GM21381 (cell line): ENCODE results near the gene NR2F2.

Experiments used
- ATAC-seq: cut with Tn5 transposase; IDR thresholded peaks from one replicate; pipeline ENCODE4 v1.9.1; 2021; ENCODE audit warnings: mild to moderate bottlenecking, moderate library complexity; ENCODE audit not compliant: unreplicated experiment

NR2F2 gene

DNA sequence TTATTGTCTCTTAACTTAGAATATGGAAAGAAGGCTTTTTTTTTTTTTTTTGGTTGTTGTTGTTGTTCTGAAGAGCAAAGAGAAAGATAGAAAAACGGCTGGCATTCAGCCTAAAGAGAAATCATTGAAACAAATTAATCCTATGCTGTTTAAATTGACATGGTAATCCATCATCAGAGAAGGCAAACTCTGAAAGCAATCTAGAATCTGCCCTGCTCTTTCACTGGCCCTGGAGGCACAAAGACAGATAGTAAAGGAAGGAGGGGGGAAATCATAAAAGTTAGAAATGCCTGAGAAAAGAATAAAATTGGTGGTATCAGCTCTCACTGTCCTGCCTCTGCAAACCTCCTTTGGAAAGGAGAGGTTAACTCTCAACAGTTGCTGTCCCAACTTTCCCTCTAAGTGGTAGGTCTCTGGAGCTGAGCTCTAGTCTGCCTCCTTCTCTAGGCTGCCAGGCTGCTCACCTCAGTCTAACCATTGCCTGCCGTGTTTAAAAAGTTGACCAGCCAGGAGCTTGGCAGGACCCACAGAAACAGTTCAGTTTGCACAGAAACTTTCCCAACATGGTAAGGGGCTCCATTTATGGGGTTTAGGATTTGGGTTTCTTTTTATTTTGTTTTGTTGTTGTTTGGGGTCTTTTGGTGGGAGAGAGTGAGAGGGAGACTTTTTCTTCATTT, 13.4 kb upstream of the NR2F2 start:
- no peak for ATAC-seq

DNA sequence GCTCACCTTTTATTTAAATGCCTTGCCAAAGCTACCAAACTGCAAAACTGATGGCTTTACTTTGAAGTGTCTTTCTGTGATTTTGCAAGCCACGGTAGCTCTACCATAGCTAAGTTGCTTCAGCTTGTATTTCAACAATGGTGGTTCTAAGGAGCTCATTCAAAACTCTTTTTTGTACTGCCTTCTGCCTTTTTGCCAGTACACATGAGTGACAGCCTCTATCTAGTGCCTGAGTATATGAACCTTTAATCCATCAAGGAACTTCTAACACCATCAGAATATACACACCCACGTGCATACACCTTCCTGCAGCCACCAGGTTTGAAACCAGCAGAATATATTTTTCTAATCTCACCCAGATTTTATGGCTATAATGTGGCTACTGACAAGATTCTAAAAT, 10.4 kb upstream of the NR2F2 start:
- ATAC-seq: no peak

DNA sequence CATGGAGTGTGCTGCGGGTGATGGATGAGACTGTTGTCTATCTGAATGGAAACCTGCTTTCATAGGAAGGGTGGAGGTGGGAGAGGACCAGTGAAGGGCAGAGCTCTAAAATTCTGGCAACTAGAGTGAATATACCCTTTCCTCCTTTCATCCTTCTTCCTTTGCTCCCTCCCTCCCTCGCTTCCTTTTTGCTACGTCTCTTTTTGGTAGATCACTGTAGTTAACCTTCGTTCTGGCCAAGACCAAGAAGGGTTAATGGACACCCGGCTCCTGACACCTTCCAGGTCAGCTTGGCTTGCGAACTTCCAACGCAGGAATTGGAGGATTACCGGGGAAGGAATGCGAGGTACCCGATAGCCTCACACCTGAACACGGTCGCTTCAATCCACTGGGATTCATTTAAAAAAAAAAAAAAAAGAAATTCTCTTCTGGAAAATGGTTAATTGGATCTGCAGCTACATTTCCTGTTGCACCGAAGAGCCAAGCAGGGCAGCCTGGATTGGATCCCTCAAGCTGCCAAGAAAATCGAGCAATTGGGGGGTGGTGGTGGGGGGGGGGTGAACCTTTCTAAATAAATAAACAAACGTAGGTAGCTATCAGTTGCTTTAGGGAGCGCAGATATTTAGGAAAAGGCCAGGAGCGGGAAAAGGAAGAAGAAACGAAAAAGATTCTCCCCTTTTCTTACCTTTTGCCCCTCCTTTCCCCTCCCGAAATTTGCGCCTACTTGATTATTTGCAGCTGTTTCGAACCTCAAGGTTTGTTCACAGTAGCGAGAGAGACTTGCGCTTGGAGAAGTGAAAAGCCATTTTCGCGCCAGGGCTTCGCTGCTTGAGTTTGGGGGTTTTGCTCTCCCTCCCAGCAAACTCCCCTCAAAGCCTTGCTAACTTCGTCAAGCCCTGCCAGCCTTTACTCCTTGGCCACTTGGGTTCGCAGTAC, 9.5 kb upstream of the NR2F2 start:
- ATAC-seq: no peak

DNA sequence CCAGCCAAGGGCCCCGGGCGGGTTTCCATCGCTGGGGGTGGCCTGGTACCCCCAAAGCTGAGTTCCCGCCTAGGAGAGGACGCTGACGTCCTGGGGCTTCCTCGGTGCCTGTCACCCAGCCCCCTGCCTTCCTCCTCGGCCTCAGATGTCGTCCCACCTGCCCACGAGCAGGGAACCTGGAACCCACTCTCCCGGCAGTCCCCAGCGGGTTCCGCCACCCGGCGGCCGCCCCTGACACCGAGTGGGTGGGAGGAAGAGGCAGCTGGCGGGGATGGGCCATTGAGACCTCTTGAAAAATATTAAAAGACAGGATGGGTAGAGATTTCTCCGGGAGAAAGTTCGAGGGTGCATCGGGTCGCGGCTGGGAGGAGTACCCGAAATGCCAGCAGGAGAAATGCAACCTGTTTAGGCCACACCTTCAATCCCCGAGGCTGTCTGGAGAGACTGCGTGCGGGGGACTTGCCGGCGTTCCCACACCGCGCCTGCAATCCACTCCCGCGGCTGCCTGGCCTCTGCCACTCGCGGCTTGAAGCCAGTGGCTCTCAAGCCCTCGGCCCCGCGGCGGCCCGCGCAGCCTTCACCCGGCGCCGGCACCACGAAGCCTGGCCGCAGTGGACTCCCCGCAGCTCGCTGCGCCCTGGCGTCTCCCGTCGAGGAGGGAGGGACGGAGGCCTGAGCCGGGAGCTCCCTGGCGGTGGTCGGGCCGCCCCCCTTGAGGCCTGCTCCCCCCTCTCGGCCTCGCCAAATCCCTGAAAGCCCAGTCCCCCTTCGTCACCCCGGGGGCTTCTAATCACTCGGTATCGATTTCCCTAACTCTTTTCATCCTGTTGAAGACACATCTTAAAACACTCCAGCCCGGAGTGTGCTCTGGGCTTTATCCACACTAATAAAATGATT, 8.6 kb upstream of the NR2F2 start:
- no peak for ATAC-seq

DNA sequence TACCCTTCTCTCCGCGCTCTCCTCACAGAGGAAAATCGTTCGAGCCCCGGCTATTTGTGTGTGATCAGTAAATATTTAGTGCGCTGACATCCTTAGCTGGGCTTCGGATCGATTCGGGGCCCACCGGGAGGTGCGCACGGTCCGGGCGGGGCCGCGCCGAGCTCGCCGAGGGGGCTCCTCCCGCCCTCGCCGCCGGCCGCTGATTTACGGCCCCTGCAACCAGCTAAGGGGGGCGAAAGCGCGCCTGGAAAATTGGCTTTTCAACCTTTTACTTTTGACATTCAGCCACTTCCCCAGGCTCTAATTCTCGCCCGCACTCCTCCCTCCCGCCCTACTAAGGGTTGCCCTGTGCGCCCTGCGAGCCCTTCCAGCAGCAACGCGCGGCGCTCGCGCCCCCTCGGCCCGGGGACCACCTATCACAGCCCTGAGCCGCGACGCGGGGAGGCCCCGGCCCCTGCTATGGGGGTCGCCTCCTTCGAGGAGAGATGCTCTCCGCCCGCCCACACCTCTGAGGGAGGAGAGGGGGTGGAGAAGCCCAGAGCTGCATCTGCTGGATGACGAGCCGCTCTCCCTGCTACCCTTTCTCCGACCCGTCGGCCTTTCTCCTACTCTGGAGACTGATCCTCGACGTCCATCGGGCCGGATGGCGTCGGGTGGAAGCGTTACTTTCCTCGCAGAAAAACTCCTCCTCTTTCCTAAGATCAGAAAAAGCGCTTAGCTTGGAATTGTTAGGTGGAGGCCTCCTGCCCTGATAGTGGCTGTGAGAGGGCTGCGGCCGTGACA, 7.8 kb upstream of the NR2F2 start:
- ATAC-seq: no peak

DNA sequence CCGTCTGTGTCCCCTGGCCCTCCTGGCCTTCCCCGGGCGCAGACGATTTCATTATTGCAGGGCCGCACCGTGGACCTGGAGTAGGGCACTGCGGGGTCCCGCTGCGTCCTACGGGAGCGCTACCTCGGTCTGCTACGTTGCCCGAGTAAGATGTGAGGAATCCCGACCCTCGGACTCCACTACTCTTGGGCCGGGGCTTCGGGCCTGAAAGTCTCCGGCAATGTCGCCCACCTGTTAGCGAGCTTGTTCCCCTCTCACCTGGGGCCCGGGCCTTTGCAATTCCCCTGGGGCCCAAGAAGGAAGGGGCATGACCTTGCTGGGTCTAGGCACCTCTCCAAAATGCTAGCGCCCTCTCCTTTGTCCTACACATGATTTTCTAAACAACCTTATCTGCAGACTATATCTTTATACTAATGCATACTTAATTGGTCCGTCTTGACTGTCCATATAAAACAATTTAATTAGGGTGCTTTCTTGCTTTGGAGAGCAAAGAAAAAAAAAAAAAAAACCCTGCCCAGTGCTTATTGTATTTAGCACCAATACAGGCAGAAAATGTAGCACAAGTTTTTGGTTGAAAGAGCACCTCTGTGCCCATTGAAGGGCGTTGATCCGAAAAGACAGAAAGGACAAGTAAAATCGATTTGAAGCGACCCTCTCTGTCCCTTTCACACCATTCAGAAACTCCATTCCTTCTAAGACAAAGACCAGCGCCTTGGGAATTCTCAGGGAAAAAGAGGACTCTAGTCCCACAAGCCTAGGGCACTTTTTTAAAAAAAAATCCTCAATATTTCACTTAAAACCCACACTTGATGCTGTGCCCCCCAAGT, 7.0 kb upstream of the NR2F2 start:
- no peak for ATAC-seq

DNA sequence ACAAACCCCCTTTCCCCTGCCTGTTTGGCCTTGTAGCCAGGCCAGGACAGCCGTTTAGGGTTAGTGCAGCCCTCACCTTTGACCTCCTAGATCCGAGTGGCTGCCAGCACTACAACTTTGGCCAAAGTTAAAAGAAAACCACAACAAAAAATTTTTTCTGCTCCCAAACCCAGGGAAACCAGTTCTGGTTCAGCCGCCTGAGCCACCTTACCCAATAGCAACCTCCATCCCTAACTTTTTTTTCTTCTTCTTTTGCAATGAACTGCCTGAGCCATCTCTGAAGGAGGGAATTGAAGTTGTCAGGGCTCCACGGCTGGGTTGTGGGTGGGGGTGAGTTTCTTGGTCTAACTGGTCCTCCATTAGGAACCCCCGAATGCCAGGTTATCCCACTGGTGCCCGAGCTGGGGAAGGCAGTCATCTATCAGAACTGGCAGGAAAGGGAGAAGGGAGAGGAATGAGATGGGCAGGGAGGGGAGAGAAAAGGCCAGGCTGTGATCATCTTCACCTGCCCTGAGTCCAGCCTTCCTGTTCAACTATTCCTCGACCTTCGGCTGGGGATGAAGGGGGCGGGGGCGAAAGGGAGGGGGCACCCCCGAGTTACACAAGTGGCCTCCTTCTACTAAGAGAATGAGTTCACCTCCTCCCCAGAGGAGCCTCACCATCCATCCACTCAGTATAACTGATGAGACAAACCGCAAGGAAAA, 6.2 kb upstream of the NR2F2 start:
- ATAC-seq: no peak

DNA sequence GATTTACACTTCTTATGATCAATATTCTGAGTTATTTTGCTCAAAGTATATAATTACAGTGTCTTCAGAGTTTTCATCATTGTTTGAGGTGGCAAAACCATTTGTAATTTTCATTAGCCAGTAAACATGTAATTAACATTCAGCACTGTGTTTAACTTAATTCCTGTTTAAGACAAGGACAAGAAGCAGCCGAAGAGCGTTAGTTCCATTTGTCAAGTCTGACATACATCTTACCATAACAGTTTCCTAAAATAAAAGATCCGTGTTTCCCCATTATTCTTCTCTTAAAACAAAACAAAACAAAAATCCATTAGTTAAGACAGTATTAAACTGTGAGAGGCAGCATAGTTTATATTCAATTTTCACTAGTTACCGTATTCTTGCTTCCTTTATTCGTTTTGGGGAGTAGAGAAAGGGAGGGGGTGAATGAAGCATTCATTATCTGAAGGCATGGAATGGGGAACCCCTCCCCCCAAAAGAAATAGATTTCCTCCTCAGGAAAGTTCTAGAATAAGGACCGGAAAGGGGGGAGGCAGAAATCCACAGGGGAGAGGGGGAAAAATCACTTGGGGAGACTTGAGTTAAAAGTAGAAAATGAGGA, 5.5 kb upstream of the NR2F2 start:
- no peak for ATAC-seq

DNA sequence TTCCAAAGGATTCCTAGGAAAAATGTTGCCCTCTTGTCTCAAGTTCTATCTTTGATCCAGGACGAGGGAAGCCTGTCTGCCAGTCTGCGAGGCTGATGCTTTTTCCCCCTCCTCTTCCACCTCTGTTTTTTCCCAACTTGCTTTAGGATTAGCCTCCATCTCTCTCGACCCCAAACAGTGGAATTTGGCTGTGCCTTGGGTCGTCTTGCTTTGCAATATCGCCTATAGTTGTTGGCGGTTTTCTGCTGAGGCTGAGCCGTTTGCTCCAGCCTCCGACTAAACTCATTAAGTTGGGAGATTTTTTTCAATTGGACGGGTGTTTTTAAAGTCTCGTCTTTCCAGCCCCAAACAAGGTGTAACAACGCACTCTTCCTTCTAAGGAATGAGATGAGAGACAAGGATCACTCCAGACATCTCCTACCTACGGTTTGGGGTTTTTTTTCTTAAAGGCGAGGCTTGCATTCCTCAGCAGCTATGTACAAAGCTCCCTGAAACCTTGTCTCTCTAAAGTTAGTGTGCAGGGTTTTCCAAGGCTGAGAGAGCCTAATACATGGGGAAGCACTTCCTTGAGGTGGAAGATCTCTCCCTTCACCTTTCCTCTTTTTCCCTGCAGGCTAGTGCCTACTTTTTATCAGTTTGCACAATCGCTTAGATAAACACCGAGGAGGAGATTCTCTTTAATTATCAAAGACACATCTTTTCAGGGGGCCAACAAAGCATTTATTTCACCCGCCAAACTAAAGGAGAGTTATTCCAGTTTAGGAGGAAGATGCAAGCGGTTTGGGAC, 4.8 kb upstream of the NR2F2 start:
- no peak for ATAC-seq

DNA sequence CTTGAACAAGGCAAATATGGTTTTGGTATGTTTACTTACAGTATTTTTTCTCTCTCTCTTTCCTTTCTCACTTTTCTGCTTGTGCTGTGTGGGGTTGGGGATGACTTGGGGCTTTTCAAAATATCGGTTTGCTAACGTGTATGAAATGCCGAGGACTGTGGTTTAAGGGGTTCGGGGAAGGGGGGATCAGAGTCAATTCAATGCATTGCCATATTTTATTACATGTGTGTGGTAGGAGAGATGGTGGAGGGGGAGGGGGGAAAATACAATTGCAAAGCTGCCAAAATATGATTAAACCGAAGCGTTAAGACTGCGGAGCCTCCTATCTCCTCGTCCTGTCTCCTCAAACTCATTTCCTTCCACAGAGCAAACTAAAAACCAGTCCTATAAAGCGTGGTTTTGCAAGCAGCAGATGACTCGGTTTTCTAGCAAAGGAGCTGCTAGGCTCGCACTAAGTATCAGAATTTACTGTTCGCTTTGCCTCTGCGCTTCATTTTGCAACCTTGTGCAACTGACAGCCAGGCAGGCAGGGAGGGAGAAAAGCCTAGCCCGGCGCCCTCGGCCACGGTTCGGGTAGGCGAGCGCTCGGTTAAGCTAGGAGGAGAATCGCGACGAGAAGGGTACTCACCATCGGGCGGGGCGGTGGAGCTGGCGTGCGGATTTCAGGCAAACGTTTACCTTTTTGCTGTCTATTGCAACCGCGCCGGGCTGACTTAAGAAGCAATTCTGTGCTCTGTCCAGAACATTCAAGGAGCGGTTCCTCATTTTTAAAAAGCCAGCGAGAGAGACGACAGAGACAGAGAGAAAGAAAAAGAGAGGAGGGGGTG, 4.0 kb upstream of the NR2F2 start:
- no peak for ATAC-seq

DNA sequence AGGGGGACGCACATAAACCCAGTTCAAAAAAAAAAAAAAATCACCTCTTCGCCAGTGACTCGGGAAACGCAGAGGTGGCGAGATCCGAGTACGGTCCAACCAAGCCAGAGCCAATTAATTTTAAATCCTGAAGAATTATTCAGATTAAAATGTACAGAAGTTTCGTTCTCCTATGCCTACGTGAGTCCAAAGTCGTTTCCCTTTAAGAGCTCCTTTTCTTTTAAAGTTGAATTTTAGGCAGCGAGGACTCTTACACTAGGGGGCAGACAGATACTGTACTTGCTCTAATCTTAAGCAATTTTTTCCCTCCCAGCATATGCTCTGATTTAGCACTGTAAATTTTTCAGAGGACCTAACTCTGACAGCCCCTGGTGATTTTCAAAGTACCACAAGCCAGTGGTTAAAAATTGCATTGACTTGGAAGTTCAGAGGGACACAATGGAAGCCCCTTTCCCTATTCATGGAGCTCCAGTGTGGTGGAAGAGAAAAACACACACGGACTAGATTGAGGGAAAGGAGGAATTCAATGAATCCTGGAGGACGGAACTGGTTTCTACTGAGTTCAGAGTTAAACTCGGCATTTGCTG, 3.3 kb upstream of the NR2F2 start:
- no peak for ATAC-seq

DNA sequence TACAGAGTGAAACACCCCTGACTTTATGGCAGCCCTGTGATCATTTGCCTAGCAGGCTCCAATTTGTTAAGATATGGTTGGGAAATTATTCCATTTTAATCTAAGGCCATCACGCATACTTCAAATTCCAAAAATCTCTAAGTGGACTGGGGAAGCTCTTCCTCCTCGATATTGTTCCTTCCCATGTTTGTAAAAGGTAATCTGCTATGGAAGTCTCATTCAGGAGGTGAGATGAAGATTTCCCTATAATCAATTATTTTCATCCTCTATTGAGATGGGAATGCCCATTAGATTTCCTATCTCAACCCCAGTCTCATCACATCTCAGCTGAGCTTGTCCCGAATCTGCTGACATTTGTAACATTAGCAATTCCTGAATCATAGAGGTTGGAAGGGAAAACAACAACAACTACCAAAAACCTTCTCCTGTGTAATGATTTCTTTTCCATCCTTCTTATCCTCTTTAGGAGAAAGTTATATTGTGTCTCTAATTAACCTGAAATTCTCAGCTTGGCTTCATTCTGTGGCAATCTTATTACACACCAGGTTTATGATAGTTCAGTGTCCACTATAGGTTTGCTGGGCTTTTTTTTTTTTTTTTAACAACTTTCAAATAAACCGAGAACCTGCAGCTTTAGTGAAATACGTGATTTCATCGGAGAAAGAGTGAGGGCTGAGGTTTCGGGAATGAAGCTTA, 2.2 kb upstream of the NR2F2 start:
- ATAC-seq: no peak

DNA sequence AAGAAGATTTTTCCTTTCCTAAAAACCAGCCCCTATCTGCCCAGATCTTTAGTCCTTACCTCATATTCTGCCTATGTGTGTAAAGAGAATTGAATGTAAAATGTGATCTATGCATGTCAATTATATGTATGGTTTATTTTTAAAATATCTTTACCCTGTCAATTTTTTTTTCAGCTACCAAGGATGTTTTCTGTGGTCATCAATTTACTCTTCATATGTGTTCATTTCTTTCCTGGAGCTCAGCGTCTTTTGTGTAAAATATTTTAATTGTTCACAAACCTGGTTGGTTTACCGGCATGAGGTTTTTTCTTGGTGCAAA, 1.7 kb upstream of the NR2F2 start:
- no peak for ATAC-seq

DNA sequence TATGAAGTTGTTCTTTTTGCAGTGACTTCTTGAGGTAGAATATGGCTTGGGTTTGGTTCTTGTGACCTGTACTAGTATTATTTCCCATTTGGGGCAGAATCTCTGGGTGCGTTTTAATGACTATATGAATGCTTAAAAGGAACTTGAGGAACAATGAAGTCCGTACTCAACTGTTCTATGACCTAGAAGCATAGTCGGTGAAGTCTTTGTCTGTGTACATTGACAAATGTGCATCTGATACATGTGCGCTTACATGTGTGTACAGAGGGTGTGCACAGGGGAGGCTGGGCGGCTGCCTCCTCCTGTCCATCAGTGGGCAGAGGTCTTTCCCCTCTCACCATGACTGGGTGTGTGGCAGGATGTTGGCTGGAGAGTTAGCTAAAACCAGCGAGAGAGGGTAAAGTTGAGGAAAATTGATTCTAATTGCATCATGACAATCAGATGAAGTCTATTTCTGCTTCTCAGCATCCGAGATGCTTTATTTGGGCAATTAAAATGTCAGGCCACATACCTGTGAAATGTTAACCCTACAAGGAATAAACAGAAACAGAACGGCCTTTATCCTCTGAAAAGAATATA, 1.0 kb upstream of the NR2F2 start:
- ATAC-seq: no peak

DNA sequence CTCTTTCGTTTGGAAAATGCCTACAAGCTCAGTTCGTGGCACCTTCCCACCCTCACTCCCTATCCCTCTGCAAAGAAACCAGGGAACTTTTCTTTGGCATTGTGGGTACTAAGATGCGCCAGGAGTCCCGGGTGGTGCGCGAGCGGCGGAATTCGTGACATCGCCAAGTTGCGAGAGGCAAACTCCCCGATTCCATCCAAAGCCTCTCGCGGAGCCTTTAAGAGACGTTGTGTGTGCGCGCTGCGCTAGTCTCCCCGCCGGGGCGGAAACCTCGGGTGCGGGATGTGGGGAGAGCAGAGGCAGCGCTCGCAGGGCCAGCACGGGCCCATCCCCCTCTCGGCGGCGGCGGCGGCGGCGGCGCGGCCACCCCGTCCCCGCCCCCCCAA, 443 bp upstream of the NR2F2 start:
- peak; percentile 25 for ATAC-seq
